K562 (cell line): ENCODE measurements around the gene INO80E. TPM values are rescaled to one million over a fixed set of nuclear protein-coding genes. Genes with fewer than 3 reads are reported as not detected.
A peak's percentile ranks its signal among the peaks of the same experiment; 100 is the strongest.

ENCODE experiments used
- CAMTA2 ChIP-seq: fragments of 250-450 bp; sonication (Bioruptor Pico); conservative IDR thresholded peaks from 2 replicates; pipeline ENCODE4 v1.5.1; 2022
- GATAD2B ChIP-seq: fragments of 450-650 bp; IDR thresholded peaks from 2 replicates; pipeline ENCODE4 v1.6.1; 2017; ENCODE audit warnings: mild to moderate bottlenecking, borderline replicate concordance
- KDM4B ChIP-seq, 2 experiments: fragments of 450-650 bp in 1 of 2; sonication (generic) in 1 of 2; IDR thresholded peaks; 2 replicates each; pipeline ENCODE4 v1.6.1; 2016 to 2017; ENCODE audit warnings: borderline replicate concordance in 2 of 2, antibody characterized with exemption in 1 of 2, low read depth in 1 of 2, mild to moderate bottlenecking in 1 of 2
- LARP7 ChIP-seq: fragments of 450-650 bp; IDR thresholded peaks from 2 replicates; pipeline ENCODE4 v1.6.1; 2016
- LCOR ChIP-seq: sonication (generic); formaldehyde crosslinking; IDR thresholded peaks from 2 replicates; pipeline ENCODE4 v1.8.0; 2022; ENCODE audit warnings: mild to moderate bottlenecking, missing genetic modification reagents
- NCOA1 ChIP-seq: fragments of 450-650 bp; IDR thresholded peaks from 2 replicates; pipeline ENCODE4 v1.6.1; 2016; ENCODE audit warnings: low read depth
- NFATC3 ChIP-seq: fragments of 450-650 bp; IDR thresholded peaks from 2 replicates; pipeline ENCODE4 v1.6.1; 2017; ENCODE audit warnings: mild to moderate bottlenecking
- NFIX ChIP-seq: fragments of 250-450 bp; sonication (Bioruptor Pico); IDR thresholded peaks from 2 replicates; pipeline ENCODE4 v1.4.0; 2020; ENCODE audit warnings: low read depth, mild to moderate bottlenecking, moderate library complexity
- NFYB ChIP-seq: IDR thresholded peaks from 2 replicates; pipeline ENCODE4 v1.6.1; 2011; ENCODE audit warnings: mild to moderate bottlenecking, moderate library complexity; ENCODE audit not compliant: insufficient read length; ENCODE audit errors: extremely low read depth
- POLR2H ChIP-seq: IDR thresholded peaks from 2 replicates; pipeline ENCODE4 v1.6.1; 2016; ENCODE audit warnings: missing genetic modification characterization, low read depth, mild to moderate bottlenecking, control low read depth, missing compliant biosample characterization, moderate library complexity
- SMARCB1 ChIP-seq: IDR thresholded peaks from 2 replicates; pipeline ENCODE4 v1.6.1; 2011; ENCODE audit warnings: improper control_type of control experiment, low read depth; ENCODE audit not compliant: insufficient read length
- SMARCC2 ChIP-seq: fragments of 450-650 bp; IDR thresholded peaks from 2 replicates; pipeline ENCODE4 v1.6.1; 2017; ENCODE audit warnings: antibody characterized with exemption, moderate library complexity, mild to moderate bottlenecking, low read depth
- SREBF1 ChIP-seq: fragments of 150-350 bp; IDR thresholded peaks from 2 replicates; pipeline ENCODE4 v1.6.1; 2014; ENCODE audit warnings: antibody characterized with exemption, low read depth, low read length, borderline replicate concordance
- TAL1 ChIP-seq: fragments of 450-650 bp; IDR thresholded peaks from 2 replicates; pipeline ENCODE4 v1.6.1; 2016; ENCODE audit warnings: mild to moderate bottlenecking
- ZBTB2 ChIP-seq: fragments of 450-650 bp; IDR thresholded peaks from 2 replicates; pipeline ENCODE4 v1.6.1; 2016; ENCODE audit warnings: antibody characterized with exemption
- ZFP1 ChIP-seq: fragments of 450-650 bp; formaldehyde crosslinking; IDR thresholded peaks from 2 replicates; pipeline ENCODE4 v1.4.0; 2020; ENCODE audit warnings: mild to moderate bottlenecking, mixed read lengths
- ZFX ChIP-seq: sonication (generic); formaldehyde crosslinking; IDR thresholded peaks from 2 replicates; pipeline ENCODE4 v1.8.0; 2022; ENCODE audit warnings: mild to moderate bottlenecking, missing genetic modification reagents, moderate library complexity
- ZNF24 ChIP-seq: fragments of 450-650 bp; IDR thresholded peaks from 2 replicates; pipeline ENCODE4 v1.6.1; 2016
- ZNF57 ChIP-seq: fragments of 450-650 bp; formaldehyde crosslinking; IDR thresholded peaks from 2 replicates; pipeline ENCODE4 v1.4.0; 2020; ENCODE audit warnings: mild to moderate bottlenecking, moderate library complexity
- ZNF639 ChIP-seq, 2 experiments: fragments of 200-800 bp in 1 of 2; sonication (Bioruptor generic) in 1 of 2; sonication (generic) in 1 of 2; formaldehyde crosslinking in 1 of 2; IDR thresholded peaks in 1 of 2; conservative IDR thresholded peaks in 1 of 2; 2 replicates each; pipeline versions ENCODE4 v1.5.0 to v1.6.1; 2016 to 2020; ENCODE audit warnings: missing compliant biosample characterization in 1 of 2, missing genetic modification characterization in 1 of 2, missing genetic modification reagents in 1 of 2
- ZNF740 ChIP-seq, 3 experiments: fragments of 200-800 bp in 1 of 3; sonication (Bioruptor generic) in 1 of 3; sonication (generic) in 1 of 3; formaldehyde crosslinking in 1 of 3; IDR thresholded peaks; 2 replicates each; pipeline versions ENCODE4 v1.6.1 to v1.8.0; 2016 to 2022; ENCODE audit warnings: mild to moderate bottlenecking in 2 of 3, missing compliant biosample characterization in 2 of 3, missing genetic modification characterization in 2 of 3, missing genetic modification reagents in 1 of 3
- ZNF76 ChIP-seq: fragments of 250-450 bp; sonication (Bioruptor Pico); IDR thresholded peaks from 2 replicates; pipeline ENCODE4 v1.4.0; 2020; ENCODE audit warnings: mild to moderate bottlenecking, moderate library complexity, borderline replicate concordance
- polyA plus RNA-seq, 8 experiments: library from polyadenylated mRNA; depleted of rRNA in 4 of 8; stranded (reverse) in 5 of 8; unstranded in 3 of 8; fragments of >200 nt; fragmentation: Nextera tagmentation in 2 of 8; fragmentation: Illumina TruSeq in 1 of 8; extraction: Ambion mirVana in 2 of 8; extraction: Trizol in 1 of 8; gene quantifications; 2 replicates each; pipeline versions ENCODE4 v1.2.1 to v1.2.3, GENCODE V29; 2011 to 2014; ENCODE audit warnings: inconsistent platforms in 1 of 8, missing spikeins in 1 of 8
- total RNA-seq, 7 experiments: library from RNA; depleted of rRNA in 6 of 7; stranded (reverse); fragments of >200 nt in 6 of 7; fragmentation: Illumina TruSeq in 2 of 7; extraction: Trizol in 2 of 7; gene quantifications; 2 replicates each; pipeline versions ENCODE4 v1.2.1 to v1.2.3, GENCODE V29; 2011 to 2021; ENCODE audit warnings: low replicate concordance in 1 of 7

The INO80E gene
- total and polyA plus RNA-seq, 9 of the 15 experiments (the other 6 are each of a cell fraction or from before 2014, with no cell fraction given), result 0.31 to 102 (median 49.3) TPM

- TF ChIP-seq ZNF740 (CRISPR knock-in tag; IDR thresholded peaks at IDR 0.05) (0 out of 2 replicates have a peak, but pooled peaks have one; percentile 44), ZNF740 (tag; IDR thresholded peaks at IDR 0.05) (no peak), NFATC3 (no peak), ZNF76 (CRISPR knock-in tag) (no peak), LARP7 (no peak), TAL1 (no peak), SMARCC2 (no peak), LCOR (CRISPR knock-in tag) (peak; percentile 24; the same call in 1 of the 2 replicates), ZNF24 (no peak; the same call in 1 of the 2 replicates), ZBTB2 (peak; percentile 66), KDM4B (IDR thresholded peaks at IDR 0.05; ENCODE audit: borderline replicate concordance in 2 of 2, low read depth in 1 of 2) (no peak), NFYB (no peak), ZFP1 (no peak), NCOA1 (no peak), ZNF639 (CRISPR knock-in tag; conservative IDR thresholded peaks at IDR 0.05 in 1 of 2, IDR thresholded peaks at IDR 0.05 in 1 of 2) (0 out of 4 replicates have a peak, but pooled peaks of 1 of the 2 experiments have one; percentile 54), SMARCB1 (no peak), ZFX (CRISPR knock-in tag) (peak; percentile 52), GATAD2B (peak; percentile 81; the same call in 1 of the 2 replicates), POLR2H (no peak), ZNF57 (no peak), NFIX (no peak), CAMTA2 (CRISPR knock-in tag) (no peak), SREBF1 (no peak; the same call in 1 of the 2 replicates)
Measured at GRCh38 chr16:29961479-29962343, 34.3 kb upstream of the INO80E start, which contains the start of gene TMEM219 (continued).
